GM21786 (cell line): ENCODE measurements around the gene SPP1.
"Not testable (repeated sequence)": the region's sequence is repeated elsewhere in the genome, so short reads cannot be mapped to it uniquely, and the experiment has no call there.

Experiments
- ATAC-seq: cut with Tn5 transposase; IDR thresholded peaks from one replicate; pipeline ENCODE4 v1.9.1; 2021; ENCODE audit not compliant: unreplicated experiment

SPP1 gene

DNA sequence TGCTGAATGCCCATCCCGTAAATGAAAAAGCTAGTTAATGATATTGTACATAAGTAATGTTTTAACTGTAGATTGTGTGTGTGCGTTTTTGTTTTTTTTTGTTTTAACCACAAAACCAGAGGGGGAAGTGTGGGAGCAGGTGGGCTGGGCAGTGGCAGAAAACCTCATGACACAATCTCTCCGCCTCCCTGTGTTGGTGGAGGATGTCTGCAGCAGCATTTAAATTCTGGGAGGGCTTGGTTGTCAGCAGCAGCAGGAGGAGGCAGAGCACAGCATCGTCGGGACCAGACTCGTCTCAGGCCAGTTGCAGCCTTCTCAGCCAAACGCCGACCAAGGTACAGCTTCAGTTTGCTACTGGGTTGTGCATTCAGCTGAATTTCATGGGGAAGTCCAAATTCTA, at the start of gene SPP1:
SPP1 (plus strand) TSS at position 249 of the 400 bp plus-strand sequence. CDS start 1,182 bp downstream, outside the sequence.
- peak; percentile 57 for ATAC-seq

DNA sequence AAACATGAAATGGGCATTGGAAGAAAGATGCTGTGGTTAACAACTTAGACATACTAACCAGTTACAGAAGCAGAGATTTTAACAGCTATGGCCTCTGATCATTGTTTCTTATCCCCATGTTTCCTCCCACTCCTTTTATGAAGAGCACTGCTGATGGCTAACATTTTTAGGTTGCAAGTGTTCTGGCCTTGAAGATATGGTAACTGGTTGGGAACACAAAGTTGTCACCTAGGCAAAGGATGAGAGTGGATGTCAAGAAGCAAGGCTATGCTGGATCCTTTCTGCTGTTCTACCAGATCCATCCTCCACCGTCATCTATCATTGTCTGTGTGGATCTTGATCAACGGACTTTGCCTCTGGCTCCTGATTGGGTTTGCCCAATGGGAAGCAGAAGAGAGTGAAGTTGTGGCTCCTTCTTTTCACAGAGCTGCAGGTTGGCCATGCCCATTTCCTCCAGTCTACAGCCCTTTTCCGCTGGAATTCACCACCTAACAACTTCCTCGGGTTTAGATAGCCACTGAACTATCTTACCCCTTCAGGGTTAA, 48.9 kb upstream of the SPP1 start:
- no peak for ATAC-seq

GRCh38 chr4:87930629-87931028, 44.9 kb upstream of the SPP1 start:
- no peak for ATAC-seq

DNA sequence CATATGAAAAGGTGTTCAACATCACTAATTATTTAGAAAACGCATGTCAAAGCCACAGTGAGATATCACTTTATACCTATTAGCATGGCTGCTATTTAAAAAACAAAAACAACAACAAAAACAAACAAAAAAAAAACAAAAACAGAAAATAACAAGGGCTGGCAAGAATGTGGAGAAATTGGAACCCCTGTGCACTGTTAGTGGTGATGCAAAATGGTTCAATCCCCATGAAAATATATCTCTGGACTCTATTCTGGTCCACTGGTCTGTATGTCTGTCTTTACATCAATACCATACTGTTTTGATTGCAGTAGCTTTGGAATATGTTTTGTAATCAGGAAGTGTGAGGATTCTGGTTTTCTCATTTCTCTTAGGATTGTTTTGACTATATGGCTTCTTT, 43.6 kb upstream of the SPP1 start:
- no peak for ATAC-seq

DNA sequence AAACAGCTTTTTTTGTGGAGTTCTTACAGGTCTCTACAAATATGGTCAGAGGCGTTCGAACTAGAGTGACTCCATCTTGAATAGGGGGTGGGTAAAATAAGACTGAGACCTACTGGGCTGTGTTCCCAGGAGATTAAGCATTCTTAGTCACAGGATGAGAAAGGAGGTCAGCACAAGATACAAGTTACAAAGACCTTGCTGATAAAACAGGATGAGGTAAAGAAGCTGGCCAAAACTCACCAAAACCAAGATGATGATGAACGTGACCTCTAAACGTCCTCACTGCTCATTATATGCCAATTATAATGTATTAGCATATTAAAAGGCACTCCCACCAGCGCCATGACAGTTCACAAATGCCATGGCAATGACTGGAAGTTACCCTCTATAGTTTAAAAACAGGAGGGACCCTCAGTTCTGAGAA, 42.8 kb upstream of the SPP1 start:
- ATAC-seq: no peak

GRCh38 chr4:87933337-87933736, 42.2 kb upstream of the SPP1 start:
- ATAC-seq: no peak

- no peak for ATAC-seq
Measured at GRCh38 chr4:87934157-87934704, 41.3 kb upstream of the SPP1 start.

- no peak for ATAC-seq
Measured at GRCh38 chr4:87934973-87935372, 40.5 kb upstream of the SPP1 start.

DNA sequence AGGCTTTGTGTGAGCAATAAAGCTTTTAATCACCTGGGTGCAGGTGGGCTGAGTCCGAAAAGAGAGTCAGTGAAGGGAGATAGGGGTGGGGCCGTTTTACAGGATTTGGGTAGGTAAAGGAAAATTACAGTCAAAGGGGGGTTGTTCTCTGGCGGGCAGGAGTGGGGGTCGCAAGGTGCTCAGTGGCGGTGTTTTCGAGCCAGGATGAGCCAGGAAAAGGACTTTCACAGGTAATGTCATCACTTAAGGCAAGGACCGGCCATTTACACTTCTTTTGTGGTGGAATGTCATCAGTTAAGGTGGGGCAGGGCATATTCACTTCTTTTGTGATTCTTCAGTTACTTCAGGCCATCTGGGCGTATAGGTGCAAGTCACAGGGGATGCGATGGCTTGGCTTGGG, 39.6 kb upstream of the SPP1 start:
- ATAC-seq: not testable (repeated sequence)

- no peak for ATAC-seq
Measured at GRCh38 chr4:87937523-87937922, 38.0 kb upstream of the SPP1 start.

DNA sequence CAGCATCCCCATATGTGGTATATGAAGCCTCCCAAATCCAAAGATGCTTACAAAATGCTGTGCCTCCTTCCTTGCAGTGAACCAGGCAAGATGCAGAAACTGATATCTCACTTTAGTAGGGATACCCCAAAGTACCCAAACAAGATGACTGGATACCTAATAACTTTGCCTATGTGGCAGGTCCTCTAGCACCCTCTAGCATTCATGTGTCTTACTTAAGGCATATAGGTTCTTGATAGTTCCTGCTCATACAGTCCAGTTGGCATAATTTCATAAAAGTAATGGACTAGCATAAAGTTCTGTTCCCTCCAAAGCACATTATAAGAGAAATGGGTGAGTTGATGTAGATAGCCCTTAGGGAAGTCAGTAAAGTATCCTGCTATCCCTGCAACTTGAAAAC, 36.8 kb upstream of the SPP1 start:
- ATAC-seq: no peak

- no peak for ATAC-seq
Measured at GRCh38 chr4:87939978-87940690, 35.4 kb upstream of the SPP1 start.

DNA sequence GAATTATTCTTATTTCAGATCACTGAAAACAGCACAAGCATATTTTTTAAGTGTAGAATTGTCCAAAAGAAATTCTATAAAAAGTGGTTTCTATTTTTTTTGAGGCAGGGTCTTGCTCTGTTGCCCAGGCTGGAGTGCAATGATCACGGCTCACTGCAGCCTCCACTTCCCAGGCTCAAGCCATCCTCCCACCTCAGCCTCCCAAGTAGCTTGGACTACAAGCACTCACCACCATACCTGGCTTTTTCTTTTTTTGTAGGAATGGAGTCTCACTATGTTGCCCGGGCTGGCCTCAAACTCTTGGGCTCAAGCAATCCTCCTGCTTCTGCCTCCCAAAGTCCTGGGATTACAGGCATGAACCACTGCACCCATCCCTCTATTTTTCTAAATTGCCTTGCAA, 34.7 kb upstream of the SPP1 start:
- ATAC-seq: not testable (repeated sequence)

DNA sequence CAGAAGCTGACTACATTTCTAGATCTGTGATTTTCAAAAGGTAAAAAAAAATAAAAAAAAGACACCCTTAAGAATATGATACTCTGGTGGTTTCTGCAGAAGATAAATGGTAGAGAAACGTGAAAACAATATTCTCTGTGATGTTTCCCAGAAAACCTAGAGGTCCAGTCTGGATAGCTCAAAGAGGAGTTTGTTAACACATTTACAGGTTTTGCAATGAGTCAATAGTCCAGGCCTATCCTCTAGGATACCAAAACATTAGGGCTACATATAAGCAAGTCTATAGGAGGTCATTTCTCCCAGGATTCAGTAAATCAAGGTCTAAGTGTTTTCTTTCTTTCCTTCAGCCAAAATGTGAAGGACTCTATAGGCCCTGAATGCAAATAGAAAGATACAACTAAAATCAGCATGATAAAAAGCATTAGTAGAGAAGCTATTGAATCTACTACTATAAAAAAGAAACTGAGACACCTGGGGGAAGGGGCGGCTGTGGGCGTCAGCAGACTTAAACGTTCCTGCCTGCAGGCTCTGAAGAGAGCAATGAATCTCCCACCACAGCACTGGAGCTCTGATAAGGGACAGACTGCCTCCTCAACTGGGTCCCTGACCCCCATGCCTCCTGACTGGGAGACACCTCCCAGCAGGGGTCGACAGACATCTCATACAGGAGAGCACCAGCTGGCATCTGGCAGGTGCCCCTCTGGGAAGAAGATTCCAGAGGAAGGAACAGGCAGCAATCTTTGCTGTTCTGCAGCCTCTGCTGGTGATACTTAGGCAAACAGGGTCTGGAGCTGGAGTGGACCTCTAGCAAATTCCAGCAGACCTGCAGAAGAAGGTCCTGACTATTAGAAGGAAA, 33.7 kb upstream of the SPP1 start:
- no peak for ATAC-seq

- no peak for ATAC-seq
Measured at GRCh38 chr4:87943660-87944149, 31.8 kb upstream of the SPP1 start.

DNA sequence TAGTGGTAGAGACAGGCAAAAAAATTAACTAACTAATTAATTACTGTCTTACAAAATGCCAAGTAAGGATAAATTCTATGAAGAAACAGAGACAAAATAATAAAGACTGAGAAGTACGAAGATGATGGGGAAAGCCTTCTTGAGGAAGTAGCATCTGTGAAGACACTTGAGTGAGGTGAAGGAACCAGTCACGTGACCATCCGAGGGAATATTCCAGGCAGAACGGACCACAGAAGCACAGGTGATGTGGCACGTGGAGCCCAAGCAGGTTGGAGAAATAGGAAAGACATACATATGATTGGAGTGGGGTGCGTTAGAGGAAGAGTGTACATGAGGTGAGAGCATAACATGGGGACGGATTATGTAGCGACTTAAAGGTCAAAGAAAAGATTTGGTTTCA, 30.5 kb upstream of the SPP1 start:
- no peak for ATAC-seq

- no peak for ATAC-seq
Measured at GRCh38 chr4:87946766-87947165, 28.7 kb upstream of the SPP1 start.

- ATAC-seq: no peak
Measured at GRCh38 chr4:87947381-87948160, 27.9 kb upstream of the SPP1 start.

DNA sequence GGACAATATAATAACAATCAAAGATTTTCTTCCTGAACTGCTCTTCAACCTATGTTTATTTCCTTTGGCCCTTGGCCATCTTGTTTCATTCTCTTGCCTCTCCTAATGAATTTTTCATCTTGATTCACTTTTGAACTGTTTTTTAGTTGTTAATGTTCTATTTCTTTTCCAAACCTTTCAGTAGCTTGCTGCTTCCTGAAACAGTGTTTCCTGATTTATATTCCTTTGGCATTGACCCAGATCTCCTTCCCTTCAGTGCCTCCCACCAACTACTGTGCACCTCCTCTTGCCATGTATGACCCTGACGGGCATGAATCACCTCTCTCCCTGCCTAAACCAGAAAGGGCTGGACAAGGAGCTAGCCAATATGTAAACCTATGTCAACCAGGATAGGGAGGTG, 25.6 kb upstream of the SPP1 start:
- ATAC-seq: no peak

DNA sequence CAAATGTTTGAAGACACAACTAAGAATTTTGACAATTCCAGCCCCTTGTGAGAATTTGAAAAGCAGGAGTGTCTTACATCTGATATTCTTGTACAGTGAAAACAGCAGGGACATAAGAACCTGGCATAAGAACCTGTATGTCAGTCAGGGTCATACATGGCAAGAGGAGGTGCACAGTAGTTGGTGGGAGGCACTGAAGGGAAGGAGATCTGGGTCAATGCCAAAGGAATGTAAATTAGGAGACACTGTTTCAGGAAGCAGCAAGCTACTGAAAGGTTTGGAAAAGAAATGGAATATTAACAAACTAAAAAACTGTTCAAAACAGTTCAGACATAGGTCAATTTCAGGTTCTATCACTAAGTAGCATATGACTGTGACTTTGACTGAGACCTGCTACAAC, 25.0 kb upstream of the SPP1 start:
- ATAC-seq: no peak
